K562 (cell line): ENCODE data around the gene RHOC. TPM values are rescaled to one million over a fixed set of nuclear protein-coding genes. Genes with fewer than 3 reads are reported as not detected.

ENCODE experiments used
- ARID2 ChIP-seq: fragments of 450-650 bp; IDR thresholded peaks from 2 replicates; pipeline ENCODE4 v1.6.1; 2017; ENCODE audit warnings: antibody characterized with exemption, mild to moderate bottlenecking
- ARNT ChIP-seq, 2 experiments: fragments of 450-650 bp; IDR thresholded peaks; 2 replicates each; pipeline ENCODE4 v1.6.1; 2016; ENCODE audit warnings: mild to moderate bottlenecking in 1 of 2
- CBX2 ChIP-seq: fragments of 200-600 bp; sonication (generic); IDR thresholded peaks from one replicate; pipeline ENCODE4 v1.6.1; 2012; ENCODE audit warnings: mild to moderate bottlenecking, low read length, inconsistent platforms; ENCODE audit not compliant: insufficient read depth, poor library complexity, severe bottlenecking
- GATAD2A ChIP-seq: fragments of 450-650 bp; IDR thresholded peaks from 2 replicates; pipeline ENCODE4 v1.6.1; 2017
- GATAD2B ChIP-seq: fragments of 450-650 bp; IDR thresholded peaks from 2 replicates; pipeline ENCODE4 v1.6.1; 2017; ENCODE audit warnings: mild to moderate bottlenecking, borderline replicate concordance
- HDAC1 ChIP-seq, 2 experiments: fragments of 450-650 bp; IDR thresholded peaks; 2 replicates each; pipeline ENCODE4 v1.6.1; 2016 to 2017; ENCODE audit warnings: inconsistent platforms in 1 of 2, mild to moderate bottlenecking in 1 of 2, moderate library complexity in 1 of 2
- HDGF ChIP-seq: fragments of 450-650 bp; IDR thresholded peaks from 2 replicates; pipeline ENCODE4 v1.6.1; 2016
- JUNB ChIP-seq: fragments of 450-650 bp; formaldehyde crosslinking; conservative IDR thresholded peaks from 2 replicates; pipeline ENCODE4 v1.4.0; 2020; ENCODE audit warnings: mild to moderate bottlenecking
- KDM1A ChIP-seq, 2 experiments: fragments of 450-650 bp; IDR thresholded peaks; 2 replicates each; pipeline ENCODE4 v1.6.1; 2016; ENCODE audit warnings: mild to moderate bottlenecking in 2 of 2
- NFIX ChIP-seq: fragments of 250-450 bp; sonication (Bioruptor Pico); IDR thresholded peaks from 2 replicates; pipeline ENCODE4 v1.4.0; 2020; ENCODE audit warnings: low read depth, mild to moderate bottlenecking, moderate library complexity
- SMAD2 ChIP-seq: fragments of 150-350 bp; IDR thresholded peaks from 2 replicates; pipeline ENCODE4 v1.6.1; 2014; ENCODE audit warnings: low read depth, mild to moderate bottlenecking, low read length
- SNIP1 ChIP-seq: fragments of 450-650 bp; IDR thresholded peaks from 2 replicates; pipeline ENCODE4 v1.7.1; 2017; ENCODE audit warnings: low read depth, mild to moderate bottlenecking
- SPI1 ChIP-seq: IDR thresholded peaks from 2 replicates; pipeline ENCODE4 v1.6.1; 2011; ENCODE audit warnings: low read depth, low read length, control low read depth, borderline replicate concordance
- SREBF1 ChIP-seq: fragments of 150-350 bp; IDR thresholded peaks from 2 replicates; pipeline ENCODE4 v1.6.1; 2014; ENCODE audit warnings: antibody characterized with exemption, low read depth, low read length, borderline replicate concordance
- STAG1 ChIP-seq: sonication (generic); formaldehyde crosslinking; IDR thresholded peaks from 2 replicates; pipeline ENCODE4 v1.5.0; 2020; ENCODE audit warnings: missing genetic modification reagents, borderline replicate concordance
- ZNF436 ChIP-seq: fragments of 250-450, 450-650 bp; sonication (Bioruptor Pico); formaldehyde crosslinking; IDR thresholded peaks from 2 replicates; pipeline ENCODE4 v1.7.0; 2020; ENCODE audit warnings: mild to moderate bottlenecking
- ZNF444 ChIP-seq: fragments of 250-450 bp; sonication (Bioruptor Pico); IDR thresholded peaks from 2 replicates; pipeline ENCODE4 v1.4.0; 2020; ENCODE audit warnings: mild to moderate bottlenecking, moderate library complexity
- ZNF699 ChIP-seq: fragments of 250-450 bp; sonication (Bioruptor Pico); IDR thresholded peaks from 2 replicates; pipeline ENCODE4 v1.8.0; 2021; ENCODE audit warnings: mild to moderate bottlenecking, moderate library complexity; ENCODE audit not compliant: insufficient replicate concordance
- ZNF766 ChIP-seq: fragments of 200-800 bp; sonication (Bioruptor generic); conservative IDR thresholded peaks from 2 replicates; pipeline ENCODE4 v1.6.1; 2016; ENCODE audit warnings: missing genetic modification characterization, missing compliant biosample characterization
- ZSCAN29 ChIP-seq: fragments of 450-650 bp; IDR thresholded peaks from 2 replicates; pipeline ENCODE4 v1.6.1; 2017
- polyA plus RNA-seq, 8 experiments: library from polyadenylated mRNA; depleted of rRNA in 4 of 8; stranded (reverse) in 5 of 8; unstranded in 3 of 8; fragments of >200 nt; fragmentation: Nextera tagmentation in 2 of 8; fragmentation: Illumina TruSeq in 1 of 8; extraction: Ambion mirVana in 2 of 8; extraction: Trizol in 1 of 8; gene quantifications; 2 replicates each; pipeline versions ENCODE4 v1.2.1 to v1.2.3, GENCODE V29; 2011 to 2014; ENCODE audit warnings: inconsistent platforms in 1 of 8, missing spikeins in 1 of 8
- total RNA-seq, 7 experiments: library from RNA; depleted of rRNA in 6 of 7; stranded (reverse); fragments of >200 nt in 6 of 7; fragmentation: Illumina TruSeq in 2 of 7; extraction: Trizol in 2 of 7; gene quantifications; 2 replicates each; pipeline versions ENCODE4 v1.2.1 to v1.2.3, GENCODE V29; 2011 to 2021; ENCODE audit warnings: low replicate concordance in 1 of 7
- TF ChIP-seq, protein P1 (sequence below): IDR thresholded peaks from 2 replicates; pipeline ENCODE4 v1.6.1; 2011; ENCODE audit not compliant: insufficient read length; ENCODE audit errors: extremely low read depth
- TF ChIP-seq, protein P2 (sequence below): fragments of 450-650 bp; formaldehyde crosslinking; IDR thresholded peaks from 2 replicates; pipeline ENCODE4 v1.4.0; 2020; ENCODE audit warnings: mild to moderate bottlenecking, moderate library complexity
- TF ChIP-seq, protein P3 (sequence below): IDR thresholded peaks from 3 replicates; pipeline ENCODE4 v1.6.1; 2011; ENCODE audit warnings: borderline replicate concordance, mild to moderate bottlenecking; ENCODE audit not compliant: insufficient read length, insufficient read depth
- TF ChIP-seq, protein P4 (sequence below): fragments of 450-650 bp; IDR thresholded peaks from 2 replicates; pipeline ENCODE4 v1.6.1; 2016; ENCODE audit warnings: missing biosample characterization, missing genetic modification characterization
- TF ChIP-seq, protein P5 (sequence below): sonication (generic); formaldehyde crosslinking; IDR thresholded peaks from 2 replicates; pipeline ENCODE4 v1.8.0; 2022; ENCODE audit warnings: mild to moderate bottlenecking, missing genetic modification reagents

Gene RHOC
- total and polyA plus RNA-seq, 9 of the 15 experiments (the other 6 are each of a cell fraction or from before 2014, with no cell fraction given) = 35.2 to 364 (median 204) TPM

DNA sequence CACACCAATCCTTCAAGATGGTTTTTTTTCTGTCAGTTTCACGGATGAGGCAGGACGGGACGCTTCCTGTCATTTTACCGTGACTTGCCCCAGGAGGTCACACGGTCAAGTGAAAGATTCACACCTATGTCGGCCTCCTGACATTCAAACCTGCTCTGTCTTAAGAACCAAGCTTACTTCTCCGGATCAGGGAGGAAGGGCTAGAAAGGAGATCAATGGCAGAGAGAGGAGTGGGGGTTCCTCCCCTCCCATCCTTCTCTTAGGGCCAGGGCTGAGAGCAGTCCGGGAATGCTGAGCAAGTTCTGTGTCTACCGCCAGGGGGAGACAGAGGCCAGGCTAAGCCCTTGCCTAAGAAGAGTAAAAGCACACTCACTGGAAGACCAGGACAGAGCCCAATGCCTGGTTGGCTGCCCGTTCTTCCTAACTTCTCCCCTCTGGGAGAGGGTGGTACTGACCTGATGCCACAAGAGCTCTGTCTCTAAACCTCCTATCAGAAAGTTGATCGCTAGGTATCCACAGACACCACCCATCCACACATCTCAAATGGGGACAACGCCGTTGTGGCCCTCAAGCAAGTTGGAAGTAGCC lies 9.3 kb upstream of the RHOC start (continued):
- TF ChIP-seq, protein P1, sequence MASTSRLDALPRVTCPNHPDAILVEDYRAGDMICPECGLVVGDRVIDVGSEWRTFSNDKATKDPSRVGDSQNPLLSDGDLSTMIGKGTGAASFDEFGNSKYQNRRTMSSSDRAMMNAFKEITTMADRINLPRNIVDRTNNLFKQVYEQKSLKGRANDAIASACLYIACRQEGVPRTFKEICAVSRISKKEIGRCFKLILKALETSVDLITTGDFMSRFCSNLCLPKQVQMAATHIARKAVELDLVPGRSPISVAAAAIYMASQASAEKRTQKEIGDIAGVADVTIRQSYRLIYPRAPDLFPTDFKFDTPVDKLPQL = no peak
- TF ChIP-seq, protein P2, sequence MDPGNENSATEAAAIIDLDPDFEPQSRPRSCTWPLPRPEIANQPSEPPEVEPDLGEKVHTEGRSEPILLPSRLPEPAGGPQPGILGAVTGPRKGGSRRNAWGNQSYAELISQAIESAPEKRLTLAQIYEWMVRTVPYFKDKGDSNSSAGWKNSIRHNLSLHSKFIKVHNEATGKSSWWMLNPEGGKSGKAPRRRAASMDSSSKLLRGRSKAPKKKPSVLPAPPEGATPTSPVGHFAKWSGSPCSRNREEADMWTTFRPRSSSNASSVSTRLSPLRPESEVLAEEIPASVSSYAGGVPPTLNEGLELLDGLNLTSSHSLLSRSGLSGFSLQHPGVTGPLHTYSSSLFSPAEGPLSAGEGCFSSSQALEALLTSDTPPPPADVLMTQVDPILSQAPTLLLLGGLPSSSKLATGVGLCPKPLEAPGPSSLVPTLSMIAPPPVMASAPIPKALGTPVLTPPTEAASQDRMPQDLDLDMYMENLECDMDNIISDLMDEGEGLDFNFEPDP (CRISPR knock-in tag) = no peak
- TF ChIP-seq HDAC1 (IDR thresholded peaks at IDR 0.05) = no peak
- no peak for TF ChIP-seq SREBF1
- TF ChIP-seq, protein P3, sequence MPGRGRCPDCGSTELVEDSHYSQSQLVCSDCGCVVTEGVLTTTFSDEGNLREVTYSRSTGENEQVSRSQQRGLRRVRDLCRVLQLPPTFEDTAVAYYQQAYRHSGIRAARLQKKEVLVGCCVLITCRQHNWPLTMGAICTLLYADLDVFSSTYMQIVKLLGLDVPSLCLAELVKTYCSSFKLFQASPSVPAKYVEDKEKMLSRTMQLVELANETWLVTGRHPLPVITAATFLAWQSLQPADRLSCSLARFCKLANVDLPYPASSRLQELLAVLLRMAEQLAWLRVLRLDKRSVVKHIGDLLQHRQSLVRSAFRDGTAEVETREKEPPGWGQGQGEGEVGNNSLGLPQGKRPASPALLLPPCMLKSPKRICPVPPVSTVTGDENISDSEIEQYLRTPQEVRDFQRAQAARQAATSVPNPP = no peak
- no peak for TF ChIP-seq CBX2
- no peak for TF ChIP-seq GATAD2A
- TF ChIP-seq KDM1A (IDR thresholded peaks at IDR 0.05) = no peak
- TF ChIP-seq NFIX (CRISPR knock-in tag) = no peak
- peak; percentile 93 for TF ChIP-seq ARID2
- peak; percentile 100 for TF ChIP-seq STAG1 (CRISPR knock-in tag)
- TF ChIP-seq ZNF444 (CRISPR knock-in tag) = no peak
- no peak for TF ChIP-seq ZSCAN29
- TF ChIP-seq SPI1 = no peak
- TF ChIP-seq, protein P4, sequence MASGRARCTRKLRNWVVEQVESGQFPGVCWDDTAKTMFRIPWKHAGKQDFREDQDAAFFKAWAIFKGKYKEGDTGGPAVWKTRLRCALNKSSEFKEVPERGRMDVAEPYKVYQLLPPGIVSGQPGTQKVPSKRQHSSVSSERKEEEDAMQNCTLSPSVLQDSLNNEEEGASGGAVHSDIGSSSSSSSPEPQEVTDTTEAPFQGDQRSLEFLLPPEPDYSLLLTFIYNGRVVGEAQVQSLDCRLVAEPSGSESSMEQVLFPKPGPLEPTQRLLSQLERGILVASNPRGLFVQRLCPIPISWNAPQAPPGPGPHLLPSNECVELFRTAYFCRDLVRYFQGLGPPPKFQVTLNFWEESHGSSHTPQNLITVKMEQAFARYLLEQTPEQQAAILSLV (tag) = 0 out of 2 replicates have a peak, but pooled peaks have one; percentile 14
- TF ChIP-seq GATAD2B = no peak
- TF ChIP-seq SNIP1 = no peak
- TF ChIP-seq, protein P5, sequence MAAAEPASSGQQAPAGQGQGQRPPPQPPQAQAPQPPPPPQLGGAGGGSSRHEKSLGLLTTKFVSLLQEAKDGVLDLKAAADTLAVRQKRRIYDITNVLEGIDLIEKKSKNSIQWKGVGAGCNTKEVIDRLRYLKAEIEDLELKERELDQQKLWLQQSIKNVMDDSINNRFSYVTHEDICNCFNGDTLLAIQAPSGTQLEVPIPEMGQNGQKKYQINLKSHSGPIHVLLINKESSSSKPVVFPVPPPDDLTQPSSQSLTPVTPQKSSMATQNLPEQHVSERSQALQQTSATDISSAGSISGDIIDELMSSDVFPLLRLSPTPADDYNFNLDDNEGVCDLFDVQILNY (CRISPR knock-in tag) = no peak
- TF ChIP-seq JUNB = no peak
- no peak for TF ChIP-seq ZNF436 (CRISPR knock-in tag)
- no peak for TF ChIP-seq ZNF699 (CRISPR knock-in tag)
- no peak for TF ChIP-seq ZNF766
- TF ChIP-seq SMAD2 = no peak
- TF ChIP-seq ARNT (IDR thresholded peaks at IDR 0.05) = 0 out of 4 replicates have a peak, but pooled peaks of 1 of the 2 experiments have one; percentile 39
- TF ChIP-seq HDGF = peak; percentile 29; the same call in 1 of the 2 replicates
